ENCODE measurements around the gene KIAA0753.
"Not testable (repeated sequence)": the region's sequence is repeated elsewhere in the genome, so short reads cannot be mapped to it uniquely, and the experiment has no call there.

DNA sequence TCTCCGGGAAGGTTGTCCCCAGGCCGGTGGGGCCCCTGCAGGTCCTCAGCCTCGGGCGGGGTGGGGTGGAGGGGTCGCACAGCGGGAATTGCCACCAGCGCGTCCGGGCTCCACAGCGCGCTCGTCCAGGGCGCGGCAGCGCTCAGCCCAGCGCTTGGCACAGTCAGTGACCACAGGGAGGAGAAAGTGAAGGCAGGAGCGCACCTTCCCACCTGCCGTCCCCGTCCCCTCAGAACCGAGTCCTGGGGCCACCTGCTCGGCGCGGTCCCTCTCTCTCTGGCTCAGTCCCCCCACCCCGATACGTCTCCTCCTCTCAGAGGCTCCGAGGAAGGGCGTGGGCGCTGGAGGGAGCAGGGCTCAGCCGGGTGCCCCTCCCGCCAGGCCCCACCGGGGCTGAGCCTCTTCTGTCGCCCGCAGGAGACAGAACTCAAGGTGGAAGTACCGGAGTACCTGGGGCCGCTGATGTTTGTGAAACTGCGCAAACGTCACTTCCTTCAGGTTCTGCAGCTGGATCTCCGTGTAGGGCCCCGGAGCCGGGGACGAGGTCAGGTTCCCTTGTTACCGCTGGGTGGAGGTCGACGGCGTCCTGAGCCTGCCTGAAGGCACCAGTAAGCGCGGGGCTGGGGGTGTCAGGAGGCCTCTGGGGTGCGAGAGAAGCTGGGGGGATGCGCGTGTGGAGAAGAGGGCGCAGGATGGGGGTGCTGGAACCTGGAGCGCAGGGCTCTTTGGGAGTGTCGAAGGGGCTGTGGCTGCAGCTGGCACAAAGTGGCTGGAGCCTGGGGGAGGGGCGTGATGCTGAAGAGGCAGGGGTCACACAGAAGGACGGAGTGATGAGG, 16.5 kb upstream of the KIAA0753 start:
- TF ChIP-seq YY1 (IDR thresholded peaks at IDR 0.05; ENCODE audit: insufficient read depth, insufficient read length); ZNF274 (IDR thresholded peaks at IDR 0.05; ENCODE audit: low read depth, low read length); SUZ12 (IDR thresholded peaks at IDR 0.05; ENCODE audit: extremely low read depth, insufficient read depth, insufficient read length): not testable (repeated sequence)
